IMR-90 (cell line): Measurements from ENCODE around the gene PLCXD1. TPM values are rescaled to one million over a fixed set of nuclear protein-coding genes. Genes with fewer than 3 reads are reported as not detected.

Source experiments
- ATAC-seq: fragments of 200-7000 bp; cut with Tn5 transposase; 2 replicates; pipeline ENCODE4 v1.9.1; 2020; ENCODE audit warnings: low read depth, mild to moderate bottlenecking, moderate library complexity
- BruUV-seq: library from RNA; stranded (reverse); fragments of 400-500 nt; replicated peaks from 2 replicates; lab custom pipeline; 2021; lab: Mats Ljungman, UMichigan
- CTCF ChIA-PET: fragments of 300-600 bp; formaldehyde crosslinking; extraction: SDS; loops from one replicate; lab custom pipeline; 2021; ENCODE audit warnings: antibody characterized with exemption; lab: Yijun Ruan, JAX
- POLR2A ChIA-PET: fragments of 300-600 bp; sonication (Branson Sonifier 250); formaldehyde crosslinking; loops from one replicate; lab custom pipeline; 2022; ENCODE audit warnings: antibody characterized with exemption; ENCODE audit not compliant: unreplicated experiment; lab: Charles Lee
- DNase-seq: peaks from one replicate; pipeline ENCODE4 v3.0.0; 2013
- H2AFZ ChIP-seq: replicated peaks from 2 replicates; pipeline ENCODE3; 2013; ENCODE audit warnings: low read length, mild to moderate bottlenecking; ENCODE audit not compliant: poor library complexity
- H2AK5ac ChIP-seq: 2 replicates; pipeline ENCODE4 v1.6.1; 2013; ENCODE audit warnings: low read depth, low read length, inconsistent platforms
- H2AK9ac ChIP-seq: replicated peaks from 2 replicates; pipeline ENCODE3; 2013; ENCODE audit warnings: mild to moderate bottlenecking, low read depth, low read length, moderate library complexity; ENCODE audit not compliant: poor library complexity
- H2BK120ac ChIP-seq: 2 replicates; pipeline ENCODE4 v1.6.1; 2013; ENCODE audit warnings: low read depth, low read length, inconsistent platforms
- H2BK15ac ChIP-seq: 3 replicates; pipeline ENCODE4 v1.6.1; 2013; ENCODE audit warnings: low read depth, low read length, inconsistent platforms
- H2BK20ac ChIP-seq: 2 replicates; pipeline ENCODE4 v1.6.1; 2013; ENCODE audit warnings: low read depth, mild to moderate bottlenecking, inconsistent platforms, low read length, moderate library complexity
- H2BK5ac ChIP-seq: 2 replicates; pipeline ENCODE4 v1.6.1; 2013; ENCODE audit warnings: mild to moderate bottlenecking, low read depth, low read length, inconsistent platforms; ENCODE audit not compliant: poor library complexity, severe bottlenecking
- H3K14ac ChIP-seq: replicated peaks from 2 replicates; pipeline ENCODE4 v1.6.1; 2013; ENCODE audit warnings: low read depth, low read length, inconsistent platforms
- H3K18ac ChIP-seq: 2 replicates; pipeline ENCODE4 v1.6.1; 2013; ENCODE audit warnings: low read depth, low read length, control low read depth
- H3K23ac ChIP-seq: 2 replicates; pipeline ENCODE4 v1.6.1; 2013; ENCODE audit warnings: low read depth, low read length, inconsistent platforms
- H3K27ac ChIP-seq: 2 replicates; pipeline ENCODE4 v1.5.1; 2013; ENCODE audit warnings: mild to moderate bottlenecking, control low read depth, low read length; ENCODE audit not compliant: insufficient read depth
- H3K27me3 ChIP-seq: 2 replicates; pipeline ENCODE4 v1.6.1; 2013; ENCODE audit warnings: low read length; ENCODE audit not compliant: control insufficient read depth, insufficient read depth
- H3K36me3 ChIP-seq: 2 replicates; pipeline ENCODE4 v1.6.1; 2013; ENCODE audit warnings: low read length, mixed read lengths; ENCODE audit not compliant: control insufficient read depth, insufficient read depth
- H3K4ac ChIP-seq: 2 replicates; pipeline ENCODE4 v1.6.1; 2013; ENCODE audit warnings: low read depth, low read length, inconsistent platforms
- H3K4me1 ChIP-seq: 2 replicates; pipeline ENCODE4 v1.6.1; 2013; ENCODE audit warnings: low read length, mixed read lengths; ENCODE audit not compliant: control insufficient read depth, insufficient read depth
- H3K4me2 ChIP-seq: 2 replicates; pipeline ENCODE4 v1.6.1; 2013; ENCODE audit warnings: low read depth, mild to moderate bottlenecking, control low read depth, low read length, moderate library complexity
- H3K4me3 ChIP-seq: 2 replicates; pipeline ENCODE4 v1.5.1; 2013; ENCODE audit warnings: low read depth, mild to moderate bottlenecking, control low read depth, low read length, moderate library complexity; ENCODE audit not compliant: insufficient read depth
- H3K56ac ChIP-seq: 2 replicates; pipeline ENCODE4 v1.6.1; 2013; ENCODE audit warnings: low read length, inconsistent platforms; ENCODE audit not compliant: insufficient read depth; ENCODE audit errors: extremely low read depth
- H3K79me1 ChIP-seq, 2 experiments: 2 replicates each; pipeline ENCODE4 v1.6.1; 2013; ENCODE audit warnings: low read length in 2 of 2, inconsistent platforms in 1 of 2, low read depth in 1 of 2
- H3K9ac ChIP-seq: 2 replicates; pipeline ENCODE4 v1.6.1; 2013; ENCODE audit warnings: low read depth, low read length, control low read depth
- H3K9me1 ChIP-seq: 2 replicates; pipeline ENCODE4 v1.6.1; 2013; ENCODE audit warnings: low read length, inconsistent platforms; ENCODE audit not compliant: insufficient read depth
- H3K9me3 ChIP-seq: 2 replicates; pipeline ENCODE4 v1.6.1; 2013; ENCODE audit warnings: low read length; ENCODE audit not compliant: control insufficient read depth, insufficient read depth
- H4K20me1 ChIP-seq: 2 replicates; pipeline ENCODE4 v1.6.1; 2013; ENCODE audit warnings: low read length, inconsistent platforms; ENCODE audit not compliant: insufficient read depth
- H4K5ac ChIP-seq: 2 replicates; pipeline ENCODE4 v1.6.1; 2013; ENCODE audit warnings: mild to moderate bottlenecking, low read depth, low read length, control low read depth
- H4K8ac ChIP-seq, 2 experiments: 2 replicates each; pipeline ENCODE4 v1.6.1; 2013; ENCODE audit warnings: low read depth in 2 of 2, low read length in 2 of 2, control low read depth in 1 of 2, inconsistent platforms in 1 of 2
- H4K91ac ChIP-seq: 2 replicates; pipeline ENCODE4 v1.6.1; 2013; ENCODE audit warnings: low read depth, low read length, inconsistent platforms; ENCODE audit not compliant: insufficient read depth
- NFE2L2 ChIP-seq: fragments of 150-350 bp; IDR thresholded peaks from 2 replicates; pipeline ENCODE4 v1.6.1; 2016; ENCODE audit warnings: low read depth, mild to moderate bottlenecking, low read length
- WGBS, 2 experiments: methylation state at CpG; one replicate each; pipeline versions ENCODE4 v1.1.5 to v1.1.7; 2013; ENCODE audit warnings: missing lambda C conversion rate in 2 of 2; ENCODE audit not compliant: insufficient read length in 1 of 2; ENCODE audit errors: extremely low coverage in 2 of 2; 5-methylcytosine and 5-hydroxymethylcytosine counted together
- dilution Hi-C: fragments of 300-500 bp; cut with HindIII; formaldehyde crosslinking; loops from one replicate; pipeline ENCODE4 v1.14.3; 2018; ENCODE audit warnings: low sequenced_read_pairs; ENCODE audit not compliant: unreplicated experiment
- in situ Hi-C: fragments of 300-500 bp; cut with MboI; formaldehyde crosslinking; loops from 3 replicates; pipeline ENCODE4 v1.14.3; 2019; ENCODE audit warnings: low sequenced_read_pairs, inconsistent platforms, mixed read lengths
- intact Hi-C: fragments of 100-400 bp; cut with micrococcal nuclease; formaldehyde crosslinking; loops from 2 replicates; pipeline ENCODE4 v1.10.0; 2022
- polyA plus RNA-seq, 3 experiments: library from polyadenylated mRNA; depleted of rRNA; stranded (reverse); fragments of >200 nt; gene quantifications; 2 replicates each; pipeline ENCODE4 v1.2.3, GENCODE V29; 2012; ENCODE audit warnings: low replicate concordance in 1 of 3
- total RNA-seq: library from RNA; depleted of rRNA; stranded (reverse); fragments of >200 nt; gene quantifications from 2 replicates; pipeline ENCODE4 v1.2.3, GENCODE V29; 2012

The PLCXD1 gene
- total and polyA plus RNA-seq, 2 of the 4 experiments (the other 2 are of a cell fraction), result 16.7 to 17.7 TPM

DNA sequence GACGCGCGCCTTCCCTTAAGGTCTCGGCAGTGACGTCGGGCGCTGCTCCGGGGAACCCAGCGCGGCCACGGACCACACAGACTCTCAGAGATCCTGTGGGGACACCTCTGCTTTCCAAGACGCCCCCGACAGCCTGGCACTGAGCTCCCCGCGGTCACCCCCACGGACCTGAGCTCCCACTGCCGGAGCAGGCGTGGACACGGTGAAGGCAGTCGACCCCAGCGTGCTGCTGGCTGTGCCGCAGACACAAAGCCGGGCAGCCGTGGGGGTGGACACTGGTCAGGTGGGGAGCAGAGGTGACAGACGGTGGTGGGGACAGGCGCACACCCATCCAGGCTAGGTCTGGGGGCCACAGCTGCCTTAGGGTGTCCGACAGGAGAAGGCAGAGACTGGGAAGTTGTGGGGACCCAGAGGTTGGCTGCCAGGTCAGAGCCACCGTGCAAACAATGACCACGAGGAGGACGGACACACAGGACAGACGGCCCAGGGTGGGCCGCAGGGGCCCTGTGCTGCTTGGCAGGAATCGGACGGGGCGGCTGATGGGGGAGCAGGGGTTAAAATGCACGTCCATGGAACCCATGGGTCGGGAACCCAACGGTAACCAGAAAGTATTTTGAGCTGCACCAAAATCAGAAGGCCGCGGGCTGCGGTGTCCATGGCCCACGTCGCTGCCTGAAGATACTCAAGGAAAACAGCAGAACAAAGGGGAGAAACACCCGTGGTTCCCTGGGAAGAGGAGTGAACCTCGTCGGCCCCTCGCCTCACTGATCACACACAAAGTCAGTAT is 54.0 kb downstream of the PLCXD1 start:
- no peak overlapping the region for H2BK5ac ChIP-seq
- no peak overlapping the region for H3K27ac ChIP-seq
- no TSS peak for BruUV-seq
- no peak overlapping the region for H3K23ac ChIP-seq
- no peak overlapping the region for H3K18ac ChIP-seq
- in situ Hi-C loops, result no loop called here
- no peak overlapping the region for H3K4me2 ChIP-seq
- intact Hi-C loops, result no loop called here
- H3K9me1 ChIP-seq, result no peaks in the 10 kb centered on the region
- H3K9me3 ChIP-seq, result peaks cover 3% of the 10 kb centered on the region; the same call in 1 of the 2 replicates
- H2AFZ ChIP-seq, result no peak overlapping the region
- H3K27me3 ChIP-seq, result no peaks in the 10 kb centered on the region
- H3K36me3 ChIP-seq, result peaks cover 21% of the 10 kb centered on the region; the same call in 1 of the 2 replicates
- ChIA-PET CTCF (no interaction called here), POLR2A (no interaction called here)
- WGBS, 2 experiments, result 97% methylated on average over 41 of the region's 47 CpGs; no CpG with 5 or more reads in 1 of the 2 experiments
- H3K56ac ChIP-seq, result no peak overlapping the region
- dilution Hi-C loops, result no loop called here
- H2AK9ac ChIP-seq, result no peak overlapping the region
- H3K79me1 ChIP-seq, result no peaks in the 10 kb centered on the region
- no peak overlapping the region for H2BK120ac ChIP-seq
- no peak overlapping the region for H3K4ac ChIP-seq
- no peak for TF ChIP-seq NFE2L2
- H3K4me1 ChIP-seq, result peaks cover 3% of the 10 kb centered on the region
- H3K9ac ChIP-seq, result no peak overlapping the region
- H2BK15ac ChIP-seq, result no peak overlapping the region
- no peak overlapping the region for H4K91ac ChIP-seq
- no peak for ATAC-seq
- H4K8ac ChIP-seq, result no peak overlapping the region
- H4K20me1 ChIP-seq, result no peaks in the 10 kb centered on the region; the same call in 1 of the 2 replicates
- DNase-seq, result no peak
- no peak overlapping the region for H4K5ac ChIP-seq
- H3K4me3 ChIP-seq, result no peak overlapping the region
- no peak overlapping the region for H2AK5ac ChIP-seq
- H3K14ac ChIP-seq, result no peak overlapping the region
- no peak overlapping the region for H2BK20ac ChIP-seq
